Inflammatory macrophage treated with lipopolysaccharide for 4 hours (primary cell): Measurements from ENCODE around the gene RAPSN.

Experiments used
- DNase-seq: peaks from one replicate; pipeline ENCODE4 v3.0.0-alpha.2; 2020

The RAPSN gene

GRCh38 chr11:47464483-47464882 is 15.5 kb upstream of the RAPSN start:
- DNase-seq: no peak

- DNase-seq: no peak
Measured at GRCh38 chr11:47461876-47462275, 12.9 kb upstream of the RAPSN start.

DNA sequence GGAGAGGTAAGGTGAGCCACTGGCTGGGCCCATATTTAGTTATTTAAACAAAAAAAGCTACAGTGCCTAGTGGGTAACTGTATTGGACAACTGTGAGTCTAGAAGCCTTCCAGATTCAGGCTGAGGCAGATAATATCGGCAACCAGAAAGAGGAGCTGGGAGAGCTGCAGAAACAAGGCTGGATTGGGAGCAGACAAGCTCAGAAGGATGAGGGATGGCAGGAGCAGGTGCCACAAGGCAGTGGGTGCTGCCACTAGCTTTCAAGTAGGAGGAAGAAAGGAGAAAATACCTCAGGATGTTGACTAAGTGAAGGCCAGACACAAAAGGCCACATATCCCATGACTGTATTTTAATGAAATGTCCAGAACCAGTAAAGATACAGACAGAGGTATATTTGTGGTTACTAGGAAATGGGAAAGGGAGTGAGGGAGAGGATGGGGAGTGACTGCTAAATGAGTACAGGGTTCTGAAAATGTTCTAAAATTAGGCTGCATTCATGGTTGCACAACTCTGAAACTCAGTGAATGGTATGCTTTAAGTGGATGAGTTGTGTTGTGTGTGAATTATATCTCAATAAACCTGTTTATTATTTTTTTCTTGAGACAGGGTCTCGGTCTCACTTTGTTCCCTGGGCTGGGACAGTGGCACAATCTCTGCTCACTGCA is 11.8 kb upstream of the RAPSN start:
- no peak for DNase-seq

GRCh38 chr11:47454258-47454671 is 5.3 kb upstream of the RAPSN start:
- peak; percentile 73 for DNase-seq

GRCh38 chr11:47453365-47453764 is 4.4 kb upstream of the RAPSN start:
- no peak for DNase-seq

GRCh38 chr11:47451990-47452389 is 3.1 kb upstream of the RAPSN start:
- DNase-seq: no peak

GRCh38 chr11:47451436-47451835 is 2.5 kb upstream of the RAPSN start:
- no peak for DNase-seq

GRCh38 chr11:47449541-47449940 is 605 bp upstream of the RAPSN start:
- DNase-seq: no peak

DNA sequence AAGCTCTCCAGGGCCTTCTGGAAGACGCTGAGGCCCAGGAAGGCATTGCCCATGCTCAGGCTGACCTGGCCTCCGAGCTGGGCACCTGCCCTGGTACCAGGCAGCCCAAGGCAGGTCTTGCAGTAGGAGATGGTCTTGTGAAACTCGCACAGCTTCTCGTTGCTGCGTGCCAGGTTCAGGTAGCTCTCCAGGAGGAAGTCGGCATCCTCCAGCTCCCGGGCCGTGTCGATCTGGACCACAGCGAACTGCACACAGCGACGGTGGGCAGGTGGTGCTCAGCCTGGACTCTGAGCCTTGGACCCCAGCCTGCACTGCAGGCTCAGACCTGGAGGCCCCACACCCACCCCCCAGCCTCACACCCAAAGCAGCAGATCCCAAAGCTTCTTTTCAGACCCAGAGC is 1.0 kb downstream of the RAPSN start:
- DNase-seq: no peak

- DNase-seq: no peak
Measured at GRCh38 chr11:47446833-47447232, 2.1 kb downstream of the RAPSN start.

GRCh38 chr11:47445840-47446239 is 3.1 kb downstream of the RAPSN start:
- no peak for DNase-seq

DNA sequence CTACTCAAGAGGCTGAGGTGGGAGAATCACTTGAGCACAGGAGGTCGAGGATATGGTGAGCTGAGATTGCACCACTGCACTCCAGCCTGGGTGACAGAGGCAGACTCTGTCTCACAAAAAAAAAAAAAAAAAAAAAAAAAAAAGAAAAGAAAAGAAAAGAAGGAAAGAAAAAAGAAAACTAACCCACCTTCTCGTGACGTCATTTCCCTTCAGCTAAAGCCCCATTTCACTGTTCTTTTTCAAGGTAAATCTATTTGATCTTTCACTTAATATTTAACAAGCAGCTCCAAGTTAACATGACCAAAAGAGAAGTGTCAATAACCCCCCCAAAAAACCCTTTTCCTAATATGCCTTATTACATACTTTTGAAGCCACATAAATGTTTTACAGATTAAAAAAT is 5.1 kb downstream of the RAPSN start:
- no peak for DNase-seq

DNA sequence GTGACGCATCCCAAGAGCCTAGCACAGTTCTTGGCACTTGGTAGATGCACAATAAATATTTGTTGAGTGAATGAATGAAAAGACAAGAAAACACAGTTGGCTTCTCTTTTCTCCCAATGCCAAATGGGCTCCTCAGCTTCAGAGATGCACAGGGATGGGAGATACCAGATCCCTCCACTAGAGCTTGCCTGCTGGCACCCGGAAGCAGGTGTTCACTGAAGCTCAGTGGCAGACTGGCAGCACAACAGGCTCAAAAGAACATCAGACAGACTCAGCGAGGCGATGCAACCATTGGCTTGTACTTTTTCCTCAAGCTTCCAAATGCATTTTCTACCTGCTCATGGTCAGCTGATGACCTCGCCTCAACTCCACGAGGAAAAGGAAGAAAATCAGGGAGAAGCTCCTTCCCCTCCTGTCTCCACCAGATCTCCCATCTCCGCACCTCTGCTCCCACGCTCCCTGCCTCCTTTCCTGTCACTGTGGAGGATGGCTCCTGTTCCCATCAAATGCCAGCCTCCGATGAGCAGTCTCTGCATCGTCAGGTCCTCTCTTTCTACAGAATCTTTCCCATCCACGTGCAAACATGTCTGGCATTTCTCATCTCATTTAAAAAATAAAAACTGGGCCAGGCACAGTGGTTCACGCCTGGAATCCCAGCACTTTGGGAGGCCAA is 5.8 kb downstream of the RAPSN start:
- no peak for DNase-seq

- DNase-seq: no peak
Measured at GRCh38 chr11:47442514-47442913, 6.4 kb downstream of the RAPSN start.

DNA sequence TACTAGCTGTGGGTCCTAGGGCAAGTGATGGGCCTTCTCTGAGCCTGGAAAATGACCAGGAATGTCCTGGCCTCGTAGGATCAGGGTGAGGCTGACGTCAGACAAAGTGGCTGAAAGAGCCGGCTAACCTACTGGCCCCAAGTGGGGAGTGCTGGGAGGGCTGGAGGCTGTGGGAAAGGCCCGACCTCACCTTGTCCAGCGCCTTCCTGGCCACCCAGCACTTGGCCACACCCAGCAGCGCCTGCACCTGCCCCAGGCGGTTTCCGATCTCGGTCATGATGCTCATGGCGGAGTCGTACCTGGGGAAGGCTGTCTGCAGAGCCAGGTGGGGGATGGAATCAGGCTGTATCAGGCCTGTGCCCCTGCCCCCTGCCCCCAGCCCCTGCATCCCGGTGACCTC is 7.5 kb downstream of the RAPSN start:
- DNase-seq: no peak

GRCh38 chr11:47440054-47440476 is 8.9 kb downstream of the RAPSN start:
- DNase-seq: no peak

DNA sequence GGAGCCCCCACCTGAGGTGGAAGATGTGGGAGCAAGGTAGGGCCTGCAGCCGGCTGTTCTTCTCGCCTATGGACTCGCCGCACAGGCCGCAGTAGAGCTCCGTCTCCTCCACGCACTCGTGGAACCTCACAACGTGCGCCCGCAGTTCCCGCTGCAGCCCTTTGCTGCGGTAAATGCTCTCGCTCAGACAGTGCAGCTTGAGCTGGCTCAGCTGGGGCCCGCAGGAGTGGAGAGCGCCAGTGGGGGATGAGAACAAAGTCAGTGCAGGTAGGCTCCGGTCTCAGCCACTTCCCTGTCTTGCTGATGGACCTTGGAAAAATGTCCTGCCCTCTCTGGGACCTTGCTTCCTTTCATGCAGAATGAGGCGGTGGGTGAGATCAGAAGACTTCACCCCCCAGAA is 10.2 kb downstream of the RAPSN start:
- no peak for DNase-seq

DNA sequence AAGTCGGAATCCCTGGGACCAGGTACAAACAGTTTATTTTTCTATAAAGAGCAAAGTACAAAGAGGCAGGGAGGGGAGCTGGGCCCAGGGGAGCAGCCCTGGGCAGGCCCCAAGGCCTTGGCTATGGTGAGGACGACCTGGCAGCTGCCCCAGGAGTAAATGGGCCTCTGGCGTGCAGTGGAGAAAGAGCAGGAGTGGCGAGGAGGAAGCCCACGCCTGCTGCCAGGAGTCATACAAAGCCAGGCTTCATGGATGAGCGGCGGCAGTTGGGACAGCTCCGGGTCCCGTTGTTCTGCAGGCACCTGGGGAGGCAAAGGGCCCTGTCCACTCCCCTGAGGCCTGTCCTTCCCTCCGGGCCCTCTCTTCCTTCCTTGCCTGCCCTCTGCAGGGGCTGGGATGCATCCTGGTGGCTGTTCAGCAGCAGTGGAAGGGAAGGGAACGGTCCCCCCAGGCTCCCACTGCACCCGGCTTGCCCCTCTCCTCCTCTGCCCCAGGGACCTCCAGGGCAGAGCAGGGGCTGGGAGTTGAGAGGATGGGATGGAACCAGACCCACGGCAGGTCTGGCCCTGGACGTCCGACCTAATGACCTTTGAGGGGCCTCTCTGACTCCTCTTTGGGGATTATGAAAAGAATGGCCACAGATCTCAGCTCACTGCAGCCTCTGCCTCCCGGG is 11.1 kb downstream of the RAPSN start:
- no peak for DNase-seq

- no peak for DNase-seq
Measured at GRCh38 chr11:47437218-47437745, 11.7 kb downstream of the RAPSN start.

DNA sequence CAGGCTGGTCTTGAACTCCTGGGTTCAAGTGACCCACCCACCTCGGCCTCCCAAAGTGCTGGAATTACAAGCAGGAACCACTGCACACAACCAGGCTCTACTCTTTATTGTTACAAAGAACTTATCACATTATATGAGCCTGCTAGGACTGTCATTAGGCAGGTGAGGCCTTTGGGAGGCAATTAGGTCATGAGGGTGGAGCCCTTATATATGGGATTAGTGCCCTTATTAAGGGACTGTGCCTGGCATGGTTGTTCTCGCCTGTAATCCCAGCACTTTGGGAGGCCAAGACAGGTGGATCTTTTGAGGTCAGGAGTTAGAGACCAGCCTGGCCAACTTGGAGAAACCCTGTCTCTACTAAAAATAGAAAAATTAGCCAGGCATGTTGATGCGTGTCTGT is 12.2 kb downstream of the RAPSN start:
- DNase-seq: no peak

GRCh38 chr11:47435687-47436086 is 13.2 kb downstream of the RAPSN start:
- DNase-seq: no peak

DNA sequence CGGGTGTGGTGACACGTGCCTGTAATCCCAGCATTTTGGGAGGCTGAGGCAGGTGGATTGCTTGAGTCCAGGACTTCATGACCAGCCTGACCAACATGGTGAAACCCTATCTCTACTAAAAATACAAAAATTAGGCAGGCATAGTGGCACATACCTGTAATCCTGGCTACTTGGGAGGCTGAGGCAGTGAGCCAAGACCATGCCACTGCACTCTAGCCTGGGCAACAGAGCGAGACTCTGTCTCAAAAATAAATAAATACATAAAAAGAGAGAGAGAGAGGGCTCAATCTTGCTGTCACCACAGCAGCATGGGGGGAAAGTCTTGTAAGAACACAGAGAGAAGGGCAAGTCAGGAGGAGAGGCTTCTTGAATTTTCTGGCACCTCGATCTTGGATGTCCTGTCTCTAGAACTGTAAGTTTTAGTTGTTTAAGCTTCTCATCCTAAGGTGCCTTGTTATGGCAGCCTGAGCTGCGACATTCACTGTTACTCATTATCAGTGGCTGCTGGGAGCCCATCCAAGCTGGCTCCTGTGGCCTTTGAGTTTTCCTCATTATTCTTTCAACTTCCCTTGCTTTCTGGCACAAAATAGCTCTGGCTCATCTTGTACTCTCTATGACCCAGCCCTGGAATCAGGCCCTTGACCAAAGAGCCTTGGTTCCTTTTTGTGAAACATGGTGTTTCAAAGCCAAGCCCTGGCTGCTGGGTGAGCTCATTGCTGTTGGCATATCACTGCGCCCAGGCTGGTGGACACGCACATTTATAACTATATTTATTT is 14.7 kb downstream of the RAPSN start:
- no peak for DNase-seq

DNA sequence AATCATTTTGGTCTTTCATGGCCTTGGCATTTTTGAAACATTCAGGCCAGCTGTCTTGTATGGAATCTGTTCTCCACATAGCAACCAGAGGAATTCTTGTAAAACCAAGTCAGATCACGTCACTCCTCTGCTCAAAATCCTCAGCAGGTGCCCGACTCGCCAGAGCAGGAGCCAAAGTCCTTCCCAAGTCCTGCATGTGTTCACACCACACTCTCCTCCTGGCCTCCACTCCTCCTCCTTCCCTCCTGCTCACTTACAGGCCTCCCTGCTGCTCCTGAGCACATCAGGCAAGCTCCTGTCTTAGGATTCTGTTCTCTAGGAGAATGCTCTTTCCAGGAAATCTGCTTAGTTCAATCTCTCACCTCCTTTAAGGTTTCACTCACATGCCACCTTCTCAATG is 15.8 kb downstream of the RAPSN start:
- DNase-seq: no peak
